HepG2 (cell line): ENCODE measurements around the gene ZMPSTE24. TPM values are rescaled to one million over a fixed set of nuclear protein-coding genes. Genes with fewer than 3 reads are reported as not detected.

ENCODE experiments used
- ATAC-seq: fragments of 200-7000 bp; cut with Tn5 transposase; 3 replicates; pipeline ENCODE4 v1.9.1; 2020; ENCODE audit warnings: mild to moderate bottlenecking, moderate library complexity
- BruUV-seq: library from RNA; stranded (reverse); fragments of 400-500 nt; replicated peaks from 2 replicates; lab custom pipeline; 2021; lab: Mats Ljungman, UMichigan
- CTCF ChIA-PET: fragments of 300-600 bp; formaldehyde crosslinking; extraction: SDS; loops from one replicate; lab custom pipeline; 2021; ENCODE audit warnings: low total read pairs, inconsistent platforms, low intra/inter-chr PET ratio; lab: Yijun Ruan, JAX
- POLR2A ChIA-PET: fragments of 350-600 bp; sonication (Branson Sonifier 250); formaldehyde crosslinking; loops from one replicate; lab custom pipeline; 2020; ENCODE audit warnings: antibody characterized with exemption, inconsistent platforms; lab: Yijun Ruan, JAX
- DNase-seq: peaks from one replicate; pipeline ENCODE4 v3.0.0-alpha.2; 2015; ENCODE audit warnings: low spot score
- FAIRE-seq: peaks from 3 replicates; lab custom pipeline; 2011; peaks lifted over from hg19 to GRCh38; lab: Jason Lieb, UNC
- H2AFZ ChIP-seq: one replicate; pipeline ENCODE4 v1.6.1; 2011; ENCODE audit warnings: low read length, inconsistent platforms
- H3K27ac ChIP-seq: fragments of 300-600 bp; 3 replicates; pipeline ENCODE4 v1.8.0; 2011; ENCODE audit warnings: mixed run types, mild to moderate bottlenecking, mixed read lengths, low read length, inconsistent platforms; ENCODE audit not compliant: insufficient read depth; ENCODE audit errors: extremely low read length
- H3K27me3 ChIP-seq, 2 experiments: fragments of 200-600 bp in 1 of 2; 2 replicates in 1 of 2; 3 replicates in 1 of 2; pipeline versions ENCODE4 v1.6.0 to v1.8.0; 2011; ENCODE audit warnings: low read length in 2 of 2, mild to moderate bottlenecking in 2 of 2, moderate library complexity in 2 of 2, inconsistent platforms in 1 of 2; ENCODE audit not compliant: insufficient read depth in 2 of 2, control insufficient read depth in 1 of 2
- H3K36me3 ChIP-seq, 2 experiments: fragments of 200-600 bp in 1 of 2; replicated peaks in 1 of 2; 2 replicates in 1 of 2; 3 replicates in 1 of 2; pipeline versions ENCODE4 v1.5.1 to v1.8.0; 2011; ENCODE audit warnings: low read length in 2 of 2, inconsistent platforms in 1 of 2; ENCODE audit not compliant: insufficient read depth in 2 of 2, control insufficient read depth in 1 of 2
- H3K4me1 ChIP-seq: 2 replicates; pipeline ENCODE4 v1.5.1; 2012; ENCODE audit warnings: low read length, inconsistent platforms; ENCODE audit not compliant: insufficient read depth
- H3K4me2 ChIP-seq: 2 replicates; pipeline ENCODE4 v1.6.0; 2011; ENCODE audit warnings: low read depth, low read length, inconsistent platforms
- H3K4me3 ChIP-seq, 3 experiments: fragments of 200-600 bp in 1 of 3; sonication (generic), shearing (Covaris generic) in 1 of 3; replicated peaks in 1 of 3; 2 replicates each; pipeline ENCODE4 v1.5.1; 2011 to 2016; ENCODE audit warnings: low read length in 3 of 3, inconsistent platforms in 2 of 3, low read depth in 2 of 3, mild to moderate bottlenecking in 2 of 3, control low read depth in 1 of 3, mixed read lengths in 1 of 3; ENCODE audit not compliant: insufficient read depth in 1 of 3
- H3K79me2 ChIP-seq: one replicate; pipeline ENCODE4 v1.6.1; 2011; ENCODE audit warnings: low read length, inconsistent platforms; ENCODE audit not compliant: insufficient read depth
- H3K9ac ChIP-seq: 2 replicates; pipeline ENCODE4 v1.6.0; 2011; ENCODE audit warnings: mild to moderate bottlenecking, low read depth, low read length, inconsistent platforms; ENCODE audit not compliant: insufficient read depth
- H3K9me3 ChIP-seq: 2 replicates; pipeline ENCODE4 v1.5.1; 2012; ENCODE audit warnings: mild to moderate bottlenecking, low read length
- H4K20me1 ChIP-seq: 2 replicates; pipeline ENCODE4 v1.6.0; 2011; ENCODE audit warnings: inconsistent platforms, mild to moderate bottlenecking, low read length, moderate library complexity; ENCODE audit not compliant: insufficient read depth
- NR3C1 ChIP-seq: sonication (generic); formaldehyde crosslinking; IDR thresholded peaks from 2 replicates; pipeline ENCODE4 v1.4.0; 2020; ENCODE audit warnings: missing genetic modification reagents
- ZFP82 ChIP-seq: sonication (generic); formaldehyde crosslinking; IDR thresholded peaks from 2 replicates; pipeline ENCODE4 v1.5.1; 2020; ENCODE audit warnings: mild to moderate bottlenecking, missing genetic modification reagents, borderline replicate concordance
- ZUFSP ChIP-seq: sonication (generic); formaldehyde crosslinking; IDR thresholded peaks from 2 replicates; pipeline ENCODE4 v1.9.0; 2021; ENCODE audit warnings: missing genetic modification reagents, mild to moderate bottlenecking, borderline replicate concordance
- WGBS: methylation state at CpG from one replicate; pipeline ENCODE4 v1.1.6; 2017; ENCODE audit warnings: low lambda C conversion rate; 5-methylcytosine and 5-hydroxymethylcytosine counted together
- in situ Hi-C: cut with HindIII; loops from 2 replicates; pipeline ENCODE4 v1.10.0; 2017; ENCODE audit warnings: low pct_unique_long_range_greater_than_20kb; ENCODE audit not compliant: extremely low pct_ligation_motif_present
- intact Hi-C: fragments of 100-400 bp; cut with micrococcal nuclease; formaldehyde crosslinking; loops from one replicate; pipeline ENCODE4 v1.10.0; 2022; ENCODE audit not compliant: unreplicated experiment
- polyA plus RNA-seq, 8 experiments: library from polyadenylated mRNA; depleted of rRNA in 3 of 8; stranded (reverse) in 7 of 8; unstranded in 1 of 8; fragments of >200 nt; fragmentation: Illumina TruSeq in 4 of 8; extraction: Trizol in 4 of 8; gene quantifications; 2 replicates each; pipeline versions ENCODE4 v1.2.1 to v1.2.3, GENCODE V29; 2011 to 2016; ENCODE audit warnings: low read depth in 4 of 8, missing spikeins in 1 of 8, mixed read lengths in 1 of 8; ENCODE audit not compliant: insufficient read depth in 1 of 8
- total RNA-seq, 5 experiments: library from RNA; depleted of rRNA; stranded (reverse); fragments of >200 nt; fragmentation: Illumina TruSeq; extraction: Trizol; gene quantifications; 2 replicates each; pipeline ENCODE4 v1.2.3, GENCODE V29; 2016; ENCODE audit warnings: low read depth in 1 of 5
- TF ChIP-seq, protein P1 (sequence below): sonication (generic); formaldehyde crosslinking; IDR thresholded peaks from 2 replicates; pipeline ENCODE4 v1.5.1; 2020; ENCODE audit warnings: mild to moderate bottlenecking, missing genetic modification reagents, borderline replicate concordance

Gene ZMPSTE24
- total and polyA plus RNA-seq, 2 of the 13 experiments (the other 11 are each of a cell fraction or from before 2014, with no cell fraction given), result 13.6 to 60.2 TPM

DNA sequence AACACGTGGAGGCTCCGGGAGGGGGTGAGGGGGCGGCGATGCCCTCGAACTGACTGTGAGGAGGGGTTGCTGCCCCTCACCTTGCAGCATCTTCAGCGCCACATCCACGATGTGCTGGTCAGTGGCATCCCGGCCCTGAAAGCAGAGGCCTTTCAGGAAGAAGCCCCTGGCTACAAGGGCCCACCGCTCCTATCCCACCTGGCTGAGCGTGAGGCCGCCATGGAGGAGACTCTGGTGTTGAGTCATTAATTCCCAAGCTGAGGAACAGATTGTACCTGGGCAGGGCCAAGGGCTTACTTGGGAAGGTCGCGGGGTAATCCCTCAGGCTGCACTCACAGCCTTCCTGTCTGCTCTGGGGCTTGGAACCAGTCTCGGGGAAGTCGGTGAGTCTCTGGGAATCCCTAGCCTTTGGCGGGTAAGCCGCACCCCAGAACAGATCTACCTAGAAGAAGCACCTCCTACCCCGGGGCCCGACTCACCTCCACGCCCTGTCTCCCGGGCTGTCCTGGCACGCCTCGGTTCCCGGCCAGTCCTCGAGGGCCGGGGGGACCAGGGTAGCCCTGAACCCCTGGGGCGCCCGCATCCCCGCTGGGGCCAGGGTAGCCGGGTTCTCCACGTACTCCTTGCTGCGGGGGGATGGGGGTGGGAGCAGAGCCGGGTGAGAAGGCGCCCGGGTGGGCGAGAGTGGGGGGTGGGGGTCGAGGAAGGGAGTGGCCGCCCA is 45.2 kb downstream of the ZMPSTE24 start:
- 96% methylated on average over 25 of the region's 38 CpGs for WGBS
- Histone ChIP-seq H3K27ac (no peak overlapping the region), H3K79me2 (no peaks in the 10 kb centered on the region), H3K4me2 (no peak overlapping the region), H3K9me3 (no peaks in the 10 kb centered on the region)
- no peak for DNase-seq
- TF ChIP-seq ZFP82 (CRISPR knock-in tag) (no peak), NR3C1 (CRISPR knock-in tag) (no peak), ZUFSP (CRISPR knock-in tag) (no peak)
- TF ChIP-seq, protein P1, sequence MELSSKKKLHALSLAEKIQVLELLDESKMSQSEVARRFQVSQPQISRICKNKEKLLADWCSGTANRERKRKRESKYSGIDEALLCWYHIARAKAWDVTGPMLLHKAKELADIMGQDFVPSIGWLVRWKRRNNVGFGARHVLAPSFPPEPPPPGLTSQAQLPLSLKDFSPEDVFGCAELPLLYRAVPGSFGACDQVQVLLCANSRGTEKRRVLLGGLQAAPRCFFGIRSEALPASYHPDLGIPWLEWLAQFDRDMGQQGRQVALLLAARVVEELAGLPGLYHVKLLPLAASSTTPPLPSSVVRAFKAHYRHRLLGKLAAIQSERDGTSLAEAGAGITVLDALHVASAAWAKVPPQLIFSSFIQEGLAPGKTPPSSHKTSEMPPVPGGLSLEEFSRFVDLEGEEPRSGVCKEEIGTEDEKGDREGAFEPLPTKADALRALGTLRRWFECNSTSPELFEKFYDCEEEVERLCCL, result no peak
- TF ChIP-seq, all 625 proteins: peak for 0
- FAIRE-seq, result no peak
- intact Hi-C loops, result no loop called here
- H3K4me3 ChIP-seq, result no peak overlapping the region
- in situ Hi-C loops, result no loop called here
- H3K9ac ChIP-seq, result no peak overlapping the region
- CTCF ChIA-PET, result no interaction called here
- no peaks in the 10 kb centered on the region for H3K4me1 ChIP-seq
- POLR2A ChIA-PET, result no interaction called here
- H4K20me1 ChIP-seq, result no peaks in the 10 kb centered on the region
- H3K27me3 ChIP-seq, result no peaks in the 10 kb centered on the region
- peaks cover 3 to 16% of the 10 kb centered on the region in 2 experiments; a peak in 3 of 5 replicates for H3K36me3 ChIP-seq
- no TSS peak for BruUV-seq
- no peak for ATAC-seq
- no peak overlapping the region for H2AFZ ChIP-seq
